Endothelial cell of umbilical vein (primary cell): ENCODE data around the gene SLC2A4. TPM values are rescaled to one million over a fixed set of nuclear protein-coding genes. Genes with fewer than 3 reads are reported as not detected.

Source experiments
- BruUV-seq: library from RNA; stranded (reverse); fragments of 400-500 nt; replicated peaks from 2 replicates; lab custom pipeline; 2021; lab: Mats Ljungman, UMichigan
- CTCF ChIA-PET: fragments of 300-600, 350-600 bp; sonication (Branson Sonifier 250); formaldehyde crosslinking; loops from one replicate; lab custom pipeline; 2021; ENCODE audit warnings: antibody characterized with exemption, inconsistent platforms; lab: Charles Lee
- POLR2A ChIA-PET: fragments of 300-600, 350-600 bp; sonication (Branson Sonifier 250); formaldehyde crosslinking; loops from one replicate; lab custom pipeline; 2021; ENCODE audit warnings: antibody characterized with exemption, inconsistent platforms; lab: Charles Lee
- DNase-seq: peaks from one replicate; pipeline ENCODE4 v3.0.0-alpha.2; 2011; ENCODE audit warnings: low read depth, low spot score
- FAIRE-seq: peaks from 2 replicates; lab custom pipeline; 2011; peaks lifted over from hg19 to GRCh38; lab: Jason Lieb, UNC
- H2AFZ ChIP-seq: 2 replicates; pipeline ENCODE4 v1.6.0; 2012; ENCODE audit warnings: low read depth, low read length, control low read depth, inconsistent platforms
- H3K27ac ChIP-seq: 2 replicates; pipeline ENCODE4 v1.5.1; 2011; ENCODE audit warnings: low read depth, mild to moderate bottlenecking, control low read depth, low read length, moderate library complexity; ENCODE audit not compliant: insufficient read depth
- H3K27me3 ChIP-seq, 2 experiments: 2 replicates each; pipeline versions ENCODE4 v1.6.0 to v1.6.1; 2011; ENCODE audit warnings: low read length in 2 of 2, mixed read lengths in 1 of 2; ENCODE audit not compliant: control insufficient read depth in 2 of 2, insufficient read depth in 2 of 2
- H3K36me3 ChIP-seq, 2 experiments: 2 replicates in 1 of 2; 3 replicates in 1 of 2; pipeline ENCODE4 v1.5.1; 2011; ENCODE audit warnings: low read length in 2 of 2, mild to moderate bottlenecking in 1 of 2, moderate library complexity in 1 of 2; ENCODE audit not compliant: control insufficient read depth in 2 of 2, insufficient read depth in 2 of 2; ENCODE audit errors: extremely low read depth in 1 of 2
- H3K4me1 ChIP-seq: 3 replicates; pipeline ENCODE4 v1.5.1; 2011; ENCODE audit warnings: mild to moderate bottlenecking, low read length; ENCODE audit not compliant: control insufficient read depth, insufficient read depth; ENCODE audit errors: extremely low read depth
- H3K4me2 ChIP-seq: 2 replicates; pipeline ENCODE4 v1.6.1; 2011; ENCODE audit warnings: low read length, control low read depth, mixed read lengths; ENCODE audit not compliant: insufficient read depth
- H3K4me3 ChIP-seq, 3 experiments: fragments of 200-600 bp in 1 of 3; sonication (generic), shearing (Covaris generic) in 1 of 3; replicated peaks in 1 of 3; 2 replicates each; pipeline ENCODE4 v1.5.1; 2011 to 2016; ENCODE audit warnings: control low read depth in 3 of 3, low read length in 3 of 3, mild to moderate bottlenecking in 2 of 3, inconsistent platforms in 1 of 3, low read depth in 1 of 3, moderate library complexity in 1 of 3; ENCODE audit not compliant: insufficient read depth in 1 of 3
- H3K79me2 ChIP-seq: 2 replicates; pipeline ENCODE4 v1.6.0; 2012; ENCODE audit warnings: low read length, inconsistent platforms; ENCODE audit not compliant: control insufficient read depth, insufficient read depth
- H3K9ac ChIP-seq: replicated peaks from 2 replicates; pipeline ENCODE3; 2011; ENCODE audit warnings: low read length, control low read depth; ENCODE audit not compliant: insufficient read depth; ENCODE audit errors: extremely low read depth
- H3K9me1 ChIP-seq: replicated peaks from 3 replicates; pipeline ENCODE4 v1.6.0; 2011; ENCODE audit warnings: mild to moderate bottlenecking, low read length; ENCODE audit not compliant: control insufficient read depth, insufficient read depth; ENCODE audit errors: extremely low read depth
- H3K9me3 ChIP-seq: replicated peaks from 2 replicates; pipeline ENCODE4 v1.5.1; 2012; ENCODE audit warnings: low read length, inconsistent platforms; ENCODE audit not compliant: control insufficient read depth, insufficient read depth
- H4K20me1 ChIP-seq: replicated peaks from 2 replicates; pipeline ENCODE3; 2011; ENCODE audit warnings: mild to moderate bottlenecking, low read length; ENCODE audit not compliant: control insufficient read depth, insufficient read depth; ENCODE audit errors: extremely low read depth
- EZH2 ChIP-seq: IDR thresholded peaks from 2 replicates; pipeline ENCODE4 v1.6.1; 2012; ENCODE audit warnings: borderline replicate concordance, low read depth, mild to moderate bottlenecking, moderate library complexity, low read length, inconsistent platforms; ENCODE audit not compliant: severe bottlenecking
- FOS ChIP-seq: IDR thresholded peaks from 2 replicates; pipeline ENCODE4 v1.6.1; 2011; ENCODE audit warnings: mild to moderate bottlenecking, low read length, moderate library complexity, borderline replicate concordance; ENCODE audit not compliant: insufficient read depth
- GATA2 ChIP-seq: IDR thresholded peaks from 2 replicates; pipeline ENCODE4 v1.7.0; 2011; ENCODE audit warnings: low read depth, mild to moderate bottlenecking, moderate library complexity, mixed read lengths, low read length; ENCODE audit not compliant: insufficient read length, insufficient read depth
- JUN ChIP-seq: IDR thresholded peaks from 2 replicates; pipeline ENCODE4 v1.6.1; 2011; ENCODE audit warnings: borderline replicate concordance, low read depth; ENCODE audit not compliant: insufficient read length, insufficient read depth
- MYC ChIP-seq: IDR thresholded peaks from one replicate; pipeline ENCODE4 v1.6.1; 2011; ENCODE audit warnings: mild to moderate bottlenecking, low read depth, low read length
- POLR2A ChIP-seq: IDR thresholded peaks from 2 replicates; pipeline ENCODE4 v1.6.1; 2012; ENCODE audit warnings: low read depth, mild to moderate bottlenecking, control low read depth, low read length
- POLR2AphosphoS5 ChIP-seq: IDR thresholded peaks from 2 replicates; pipeline ENCODE4 v1.6.1; 2012; ENCODE audit warnings: low read depth, mild to moderate bottlenecking, control low read depth, low read length, moderate library complexity; ENCODE audit not compliant: insufficient read depth
- dilution Hi-C: fragments of 300-500 bp; cut with MboI; formaldehyde crosslinking; loops from one replicate; pipeline ENCODE4 v1.15.0; 2019; ENCODE audit warnings: low sequenced_read_pairs; ENCODE audit not compliant: extremely low pct_ligation_motif_present
- intact Hi-C: fragments of 100-400 bp; cut with micrococcal nuclease; formaldehyde crosslinking; loops from one replicate; pipeline ENCODE4 v1.10.0; 2022
- polyA plus RNA-seq, 4 experiments: library from polyadenylated mRNA; depleted of rRNA in 3 of 4; stranded (reverse) in 3 of 4; unstranded in 1 of 4; fragments of >200 nt; gene quantifications; 2 replicates each; pipeline versions ENCODE4 v1.2.1 to v1.2.3, GENCODE V29; 2011 to 2012; ENCODE audit warnings: missing spikeins in 1 of 4
- total RNA-seq: library from RNA; stranded (reverse); gene quantifications from 2 replicates; pipeline ENCODE4 v1.2.3, GENCODE V29; 2021
- TF ChIP-seq, protein P1 (sequence below): IDR thresholded peaks from 2 replicates; pipeline ENCODE4 v1.6.1; 2011; ENCODE audit not compliant: insufficient read depth, insufficient read length
- TF ChIP-seq, protein P2 (sequence below), 2 donors: IDR thresholded peaks; 1 replicate in 1 of 2; 2 replicates in 1 of 2; pipeline ENCODE4 v1.5.1; 2011; ENCODE audit warnings: low read length in 2 of 2, mild to moderate bottlenecking in 2 of 2, moderate library complexity in 2 of 2, control low read depth in 1 of 2, inconsistent platforms in 1 of 2, low read depth in 1 of 2; ENCODE audit not compliant: insufficient read depth in 1 of 2; ENCODE audit errors: extremely low read depth in 1 of 2

The SLC2A4 gene
- total and polyA plus RNA-seq, 2 donors (not counting 3 experiments of a cell fraction or from before 2014, with no cell fraction given): 0.12 TPM; not detected in 1

GRCh38 chr17:7324438-7324779, 42.9 kb downstream of the SLC2A4 start:
- dilution Hi-C loops: no loop called here
- Histone ChIP-seq H3K79me2 (peaks cover 10% of the 10 kb centered on the region), H3K4me1 (peaks cover 6% of the 10 kb centered on the region), H3K27ac (no peak overlapping the region), H3K27me3 (no peaks in the 10 kb centered on the region), H3K36me3 (peaks cover 10 to 41% of the 10 kb centered on the region in 2 experiments), H4K20me1 (no peaks in the 10 kb centered on the region), H3K9me3 (no peaks in the 10 kb centered on the region), H3K9me1 (no peaks in the 10 kb centered on the region), H3K9ac (no peak overlapping the region), H3K4me3 (no peak overlapping the region), H2AFZ (no peak overlapping the region), H3K4me2 (no peak overlapping the region)
- no TSS peak for BruUV-seq
- POLR2A ChIA-PET: no interaction called here
- CTCF ChIA-PET: interaction anchor here (0.7 to 1.8 kb wide), 11 partner anchors 13 to 279 kb away, joined by 3 to 13 read pairs (median 3); partner anchors contain the start of genes ACAP1, SLC2A4 and TNFSF13
- DNase-seq: no peak
- no peak for TF ChIP-seq FOS
- TF ChIP-seq POLR2A: no peak
- TF ChIP-seq POLR2AphosphoS5: no peak
- TF ChIP-seq, protein P1, sequence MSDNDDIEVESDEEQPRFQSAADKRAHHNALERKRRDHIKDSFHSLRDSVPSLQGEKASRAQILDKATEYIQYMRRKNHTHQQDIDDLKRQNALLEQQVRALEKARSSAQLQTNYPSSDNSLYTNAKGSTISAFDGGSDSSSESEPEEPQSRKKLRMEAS: no peak
- TF ChIP-seq MYC: no peak
- TF ChIP-seq GATA2: no peak
- TF ChIP-seq, protein P2, sequence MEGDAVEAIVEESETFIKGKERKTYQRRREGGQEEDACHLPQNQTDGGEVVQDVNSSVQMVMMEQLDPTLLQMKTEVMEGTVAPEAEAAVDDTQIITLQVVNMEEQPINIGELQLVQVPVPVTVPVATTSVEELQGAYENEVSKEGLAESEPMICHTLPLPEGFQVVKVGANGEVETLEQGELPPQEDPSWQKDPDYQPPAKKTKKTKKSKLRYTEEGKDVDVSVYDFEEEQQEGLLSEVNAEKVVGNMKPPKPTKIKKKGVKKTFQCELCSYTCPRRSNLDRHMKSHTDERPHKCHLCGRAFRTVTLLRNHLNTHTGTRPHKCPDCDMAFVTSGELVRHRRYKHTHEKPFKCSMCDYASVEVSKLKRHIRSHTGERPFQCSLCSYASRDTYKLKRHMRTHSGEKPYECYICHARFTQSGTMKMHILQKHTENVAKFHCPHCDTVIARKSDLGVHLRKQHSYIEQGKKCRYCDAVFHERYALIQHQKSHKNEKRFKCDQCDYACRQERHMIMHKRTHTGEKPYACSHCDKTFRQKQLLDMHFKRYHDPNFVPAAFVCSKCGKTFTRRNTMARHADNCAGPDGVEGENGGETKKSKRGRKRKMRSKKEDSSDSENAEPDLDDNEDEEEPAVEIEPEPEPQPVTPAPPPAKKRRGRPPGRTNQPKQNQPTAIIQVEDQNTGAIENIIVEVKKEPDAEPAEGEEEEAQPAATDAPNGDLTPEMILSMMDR (IDR thresholded peaks at IDR 0.05; ENCODE audit: extremely low read depth in 1 of 2, insufficient read depth in 1 of 2, low read depth in 1 of 2, low read length in 2 of 2): no peak
- no peak for TF ChIP-seq JUN
- TF ChIP-seq EZH2: no peak
- intact Hi-C loops: loop anchor here (1.0 kb wide), 2 partner anchors 22 to 237 kb away; partner anchors contain the start of gene SENP3
- no peak for FAIRE-seq
